GM12875 (cell line): ENCODE results near the gene ARHGEF1.
A peak's percentile ranks its signal among the peaks of the same experiment; 100 is the strongest.

Experiments
- H3K4me3 ChIP-seq: one replicate; pipeline ENCODE4 v1.5.1; 2011; ENCODE audit warnings: low read depth, low read length, control low read depth
- TF ChIP-seq, protein P1 (sequence below): IDR thresholded peaks from 2 replicates; pipeline ENCODE4 v1.5.1; 2011; ENCODE audit warnings: low read depth, mild to moderate bottlenecking, control low read depth, inconsistent platforms, low read length, moderate library complexity, borderline replicate concordance; ENCODE audit not compliant: insufficient read depth

ARHGEF1 gene

DNA sequence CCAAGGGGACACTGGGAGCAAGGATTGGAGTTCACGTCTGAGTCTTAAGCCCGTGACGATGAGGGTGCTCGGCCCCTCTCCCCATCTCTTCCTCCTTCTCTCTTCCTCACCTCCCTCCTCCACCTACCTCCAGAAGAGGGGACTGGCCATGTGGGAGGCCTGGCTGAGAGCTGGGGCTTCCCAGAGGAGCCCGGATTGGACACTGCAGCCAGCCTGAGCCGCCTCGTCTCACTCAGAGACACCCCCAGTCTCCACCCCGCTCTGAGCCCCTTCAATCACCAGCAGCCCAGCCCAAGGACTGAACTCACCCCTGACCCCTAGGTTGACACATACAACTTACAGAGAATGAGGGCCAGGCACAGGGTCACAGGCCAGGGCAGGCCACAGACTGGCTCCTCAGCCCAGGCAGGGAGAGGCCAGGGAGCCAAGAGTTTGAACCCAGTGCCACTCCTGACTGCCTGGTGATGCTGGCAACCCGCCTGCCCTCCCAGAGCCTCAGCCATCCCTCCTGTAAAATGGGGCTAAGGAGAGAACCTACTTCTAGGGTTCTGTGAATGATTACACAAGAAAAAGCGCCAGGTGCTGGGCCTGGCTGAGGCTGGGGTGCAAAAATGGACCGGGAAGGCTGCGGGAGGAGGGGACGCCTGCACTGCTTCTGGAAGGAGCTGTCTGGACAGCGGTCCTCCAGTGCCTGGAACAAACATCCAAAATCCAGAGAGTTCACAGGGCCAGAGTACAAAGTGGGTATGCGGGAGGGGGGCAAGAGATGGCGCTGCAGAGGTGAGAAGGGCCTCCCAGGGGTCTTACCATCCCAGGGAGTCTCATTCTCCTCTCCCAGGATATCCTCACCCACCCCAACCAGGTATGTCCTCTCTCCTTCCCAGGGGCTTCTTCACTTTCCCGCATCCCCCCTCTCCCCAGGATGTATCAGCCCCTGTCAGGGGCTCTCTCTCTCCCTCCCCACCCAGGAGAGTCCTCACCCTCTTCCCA is 4.8 kb upstream of the ARHGEF1 start:
- H3K4me3 ChIP-seq: peak overlapping the region; percentile 77
- TF ChIP-seq, protein P1, sequence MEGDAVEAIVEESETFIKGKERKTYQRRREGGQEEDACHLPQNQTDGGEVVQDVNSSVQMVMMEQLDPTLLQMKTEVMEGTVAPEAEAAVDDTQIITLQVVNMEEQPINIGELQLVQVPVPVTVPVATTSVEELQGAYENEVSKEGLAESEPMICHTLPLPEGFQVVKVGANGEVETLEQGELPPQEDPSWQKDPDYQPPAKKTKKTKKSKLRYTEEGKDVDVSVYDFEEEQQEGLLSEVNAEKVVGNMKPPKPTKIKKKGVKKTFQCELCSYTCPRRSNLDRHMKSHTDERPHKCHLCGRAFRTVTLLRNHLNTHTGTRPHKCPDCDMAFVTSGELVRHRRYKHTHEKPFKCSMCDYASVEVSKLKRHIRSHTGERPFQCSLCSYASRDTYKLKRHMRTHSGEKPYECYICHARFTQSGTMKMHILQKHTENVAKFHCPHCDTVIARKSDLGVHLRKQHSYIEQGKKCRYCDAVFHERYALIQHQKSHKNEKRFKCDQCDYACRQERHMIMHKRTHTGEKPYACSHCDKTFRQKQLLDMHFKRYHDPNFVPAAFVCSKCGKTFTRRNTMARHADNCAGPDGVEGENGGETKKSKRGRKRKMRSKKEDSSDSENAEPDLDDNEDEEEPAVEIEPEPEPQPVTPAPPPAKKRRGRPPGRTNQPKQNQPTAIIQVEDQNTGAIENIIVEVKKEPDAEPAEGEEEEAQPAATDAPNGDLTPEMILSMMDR: no peak

DNA sequence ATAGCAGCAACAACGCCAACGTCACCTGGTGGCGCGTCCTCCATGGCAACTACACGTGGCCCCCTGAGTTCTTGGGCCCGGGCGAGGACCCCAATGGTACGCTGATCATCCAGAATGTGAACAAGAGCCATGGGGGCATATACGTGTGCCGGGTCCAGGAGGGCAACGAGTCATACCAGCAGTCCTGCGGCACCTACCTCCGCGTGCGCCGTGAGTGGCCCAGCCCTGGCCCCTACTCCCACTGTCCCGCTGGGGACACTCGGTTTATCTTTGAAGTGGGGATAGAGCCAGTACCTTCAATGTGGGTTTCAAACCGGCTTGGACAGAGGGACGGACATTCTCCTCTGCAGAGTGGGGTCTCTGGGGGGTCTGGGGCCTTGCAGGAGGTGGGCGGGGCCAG is 3.9 kb upstream of the ARHGEF1 start:
- H3K4me3 ChIP-seq: peak overlapping the region; percentile 77
- TF ChIP-seq, protein P1: no peak

DNA sequence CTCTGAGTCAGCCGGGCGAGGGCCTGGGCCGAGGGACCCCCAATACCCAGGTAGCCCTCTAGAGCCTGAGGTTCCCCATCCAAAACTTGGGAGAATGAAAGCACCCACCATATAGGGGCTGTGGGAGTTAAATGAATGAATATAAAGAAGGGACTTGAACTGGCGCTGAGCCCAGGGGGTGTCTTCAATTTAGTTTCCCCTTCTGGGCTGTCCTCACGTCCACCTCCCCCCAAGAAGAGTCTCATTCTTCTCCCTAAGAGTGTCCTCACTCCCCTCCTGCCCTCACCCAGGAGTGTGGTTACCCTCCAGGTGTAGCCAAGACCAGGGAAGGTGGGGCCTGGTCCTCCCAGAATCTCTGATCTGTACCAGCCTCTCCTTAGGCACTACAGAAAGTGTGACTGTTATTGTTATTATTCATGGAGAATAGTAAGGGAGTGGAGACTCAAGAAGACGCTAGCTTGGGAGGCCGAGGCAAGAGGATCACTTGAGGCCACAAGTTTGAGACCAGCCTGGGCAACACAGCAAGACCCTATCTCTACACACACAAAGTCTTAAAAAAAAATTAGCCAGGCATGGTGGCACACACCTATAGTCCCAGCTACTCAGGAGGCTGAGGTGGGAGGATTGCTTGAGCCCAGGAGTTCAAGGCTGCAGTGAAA is 3.2 kb upstream of the ARHGEF1 start:
- TF ChIP-seq, protein P1: no peak
- H3K4me3 ChIP-seq: no peak overlapping the region

DNA sequence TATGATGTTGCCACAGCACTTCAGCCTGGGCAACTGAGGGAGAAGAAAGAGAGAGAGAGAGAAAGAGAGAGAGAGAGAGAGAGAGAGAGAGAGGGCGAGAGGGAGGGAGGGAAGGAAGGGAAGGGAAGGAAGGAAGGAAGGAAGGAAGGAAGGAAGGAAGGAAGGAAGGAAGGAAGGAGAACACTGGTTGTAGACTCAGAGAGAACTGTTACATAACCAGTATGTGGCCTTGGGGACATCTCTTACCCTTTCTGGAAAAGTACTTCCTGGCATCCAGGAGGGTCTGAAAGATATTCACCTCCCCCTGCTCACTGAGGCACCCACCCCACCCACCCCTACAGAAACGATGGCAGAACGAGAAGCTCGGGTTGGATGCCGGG is 2.7 kb upstream of the ARHGEF1 start:
- no peak overlapping the region for H3K4me3 ChIP-seq
- TF ChIP-seq, protein P1: no peak

DNA sequence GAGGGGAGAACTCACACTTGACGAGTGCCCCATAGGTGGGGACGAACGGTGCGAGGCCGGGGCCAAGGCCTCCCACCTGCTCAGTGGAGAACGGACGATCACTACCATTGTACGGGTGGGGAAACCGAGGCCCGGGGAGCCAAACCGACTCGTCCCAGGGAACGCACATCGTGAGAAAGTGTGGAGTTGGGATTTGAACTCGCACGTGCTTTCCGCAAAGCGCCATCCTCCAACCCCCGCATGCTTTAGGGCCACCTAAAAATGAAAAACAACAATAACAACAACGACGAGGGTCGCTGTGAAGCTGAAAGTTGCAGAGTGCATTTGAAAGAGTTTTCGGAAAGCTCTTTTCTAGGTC is 458 bp downstream of the ARHGEF1 start:
- TF ChIP-seq, protein P1: no peak
- peak overlapping the region; percentile 70 for H3K4me3 ChIP-seq

DNA sequence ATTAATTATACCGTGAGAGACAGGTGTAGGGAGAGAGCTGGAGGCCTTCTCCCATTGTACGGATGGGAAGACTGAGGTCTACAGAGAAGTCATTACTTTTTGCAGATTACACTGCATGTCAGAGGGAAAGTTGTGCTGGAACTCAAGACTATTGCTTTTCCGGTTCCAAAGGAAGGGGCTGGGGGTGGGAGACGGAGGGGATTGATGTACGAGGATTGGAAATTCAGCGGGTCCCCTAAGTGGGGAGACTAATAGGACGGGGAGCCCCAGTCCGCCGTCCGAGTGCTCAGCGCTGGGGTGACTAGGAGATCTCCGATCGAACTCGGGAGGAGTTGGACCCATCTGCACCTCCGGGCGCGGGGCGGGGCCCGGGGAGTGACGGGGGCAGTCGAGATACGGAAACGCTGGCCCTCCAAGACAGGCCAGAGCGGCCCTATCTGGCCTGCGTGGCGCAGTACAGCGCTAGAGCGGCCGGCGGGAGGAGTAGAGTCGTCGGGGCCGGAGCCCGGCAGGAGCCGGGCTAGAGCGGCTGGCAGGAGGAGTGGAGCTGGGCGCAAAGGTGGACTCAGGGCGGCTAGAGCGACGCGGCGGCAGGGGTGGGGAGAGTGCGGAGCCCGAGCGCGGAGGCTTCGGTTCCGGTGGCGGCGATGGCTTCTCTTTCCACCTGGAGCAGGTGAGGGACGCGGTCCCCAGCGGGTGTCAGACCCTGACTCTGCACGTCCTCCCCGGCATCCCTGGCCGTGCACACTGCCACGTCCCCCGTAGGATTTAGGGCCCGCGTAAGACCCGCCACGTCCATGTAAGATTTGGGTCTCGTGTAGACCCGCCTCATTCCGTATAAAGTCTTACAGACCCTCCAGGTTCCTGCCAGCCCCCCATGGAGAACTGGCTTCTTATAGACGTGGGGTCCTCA is 1.1 kb downstream of the ARHGEF1 start:
- H3K4me3 ChIP-seq: peak overlapping the region; percentile 70

More for the DNA sequence above, 1.1 kb downstream of the ARHGEF1 start:
- TF ChIP-seq, protein P1: no peak
